H1 (cell line): ENCODE results near the gene HOXB7. TPM values are rescaled to one million over a fixed set of nuclear protein-coding genes. Genes with fewer than 3 reads are reported as not detected.

Experiments used
- BCL11A ChIP-seq, 2 experiments: IDR thresholded peaks; one replicate each; pipeline ENCODE4 v1.6.1; 2011; ENCODE audit warnings: low read depth in 2 of 2, low read length in 2 of 2, mild to moderate bottlenecking in 2 of 2
- CTCF ChIP-seq, 3 experiments: IDR thresholded peaks; 1 replicate in 2 of 3; 2 replicates in 1 of 3; pipeline versions ENCODE4 v1.5.1 to v1.6.1; 2011; ENCODE audit warnings: low read length in 3 of 3, mild to moderate bottlenecking in 3 of 3, inconsistent platforms in 2 of 3, low read depth in 1 of 3, moderate library complexity in 1 of 3; ENCODE audit not compliant: insufficient read depth in 1 of 3; ENCODE audit errors: control extremely low read depth in 1 of 3
- FOSL1 ChIP-seq: IDR thresholded peaks from 2 replicates; pipeline ENCODE4 v1.6.1; 2011; ENCODE audit warnings: mild to moderate bottlenecking, low read depth, low read length, moderate library complexity; ENCODE audit not compliant: insufficient read depth
- JUN ChIP-seq: IDR thresholded peaks from 2 replicates; pipeline ENCODE4 v1.6.1; 2011; ENCODE audit warnings: low read depth, mild to moderate bottlenecking, improper control_type of control experiment, low read length
- RNF2 ChIP-seq: fragments of 200-900, 300-1000 bp; sonication (generic); IDR thresholded peaks from 2 replicates; pipeline ENCODE4 v1.7.1; 2016; ENCODE audit warnings: borderline replicate concordance, low read depth, mild to moderate bottlenecking, antibody characterized with exemption, low read length; ENCODE audit not compliant: poor library complexity, severe bottlenecking; ENCODE audit errors: missing control alignments
- SIRT6 ChIP-seq: IDR thresholded peaks from one replicate; pipeline ENCODE4 v1.7.1; 2012; ENCODE audit warnings: low read length, inconsistent platforms
- SIX5 ChIP-seq: IDR thresholded peaks from 2 replicates; pipeline ENCODE4 v1.6.1; 2011; ENCODE audit warnings: mild to moderate bottlenecking, low read depth, low read length
- polyA plus RNA-seq, 7 experiments: library from polyadenylated mRNA; depleted of rRNA in 3 of 7; stranded (reverse) in 5 of 7; unstranded in 2 of 7; fragments of >200 nt in 5 of 7; fragments of 200-250 nt in 2 of 7; gene quantifications; 1 replicate in 5 of 7; 2 replicates in 1 of 7; 4 replicates in 1 of 7; pipeline versions ENCODE4 v1.2.1 to v1.2.3, GENCODE V29; 2011 to 2013; ENCODE audit warnings: missing spikeins in 2 of 7, mixed read lengths in 2 of 7
- total RNA-seq: library from RNA; stranded (reverse); fragmentation: NEBNext Ultra II Directional; extraction: Animal tissue kit (Norgen Biotek cat#: 25700); gene quantifications from 2 replicates; pipeline ENCODE4 v1.2.1, GENCODE V29; 2021

Gene HOXB7
- total and polyA plus RNA-seq, 2 of the 8 experiments (the other 6 are each of a cell fraction or from before 2014, with no cell fraction given): not detected

GRCh38 chr17:48563385-48563838, 47.4 kb downstream of the HOXB7 start (continued):
- no peak for TF ChIP-seq CTCF (IDR thresholded peaks at IDR 0.05; ENCODE audit: control extremely low read depth in 1 of 3, insufficient read depth in 1 of 3, low read depth in 1 of 3, low read length in 3 of 3)
- TF ChIP-seq JUN: no peak
- TF ChIP-seq SIRT6: no peak
- TF ChIP-seq RNF2: no peak
- no peak for TF ChIP-seq FOSL1
- no peak for TF ChIP-seq BCL11A (IDR thresholded peaks at IDR 0.05; ENCODE audit: low read depth in 2 of 2, low read length in 2 of 2)
- TF ChIP-seq SIX5: no peak
